ENCODE results near the gene MLPH.

Gene MLPH

GRCh38 chr2:237572021-237572741 lies 85.1 kb downstream of the MLPH start:
- peak; percentile 69 for DNase-seq

GRCh38 chr2:237572742-237573101 lies 85.7 kb downstream of the MLPH start:
- DNase-seq, result no peak

- DNase-seq, result no peak
Measured at GRCh38 chr2:237573721-237574415, 86.8 kb downstream of the MLPH start.

- DNase-seq, result no peak
Measured at GRCh38 chr2:237574467-237574866, 87.4 kb downstream of the MLPH start.

- DNase-seq, result no peak
Measured at GRCh38 chr2:237574894-237575868, 88.1 kb downstream of the MLPH start.

- no peak for DNase-seq
Measured at GRCh38 chr2:237575869-237576862, 89.1 kb downstream of the MLPH start.

- no peak for DNase-seq
Measured at GRCh38 chr2:237576974-237577373, 89.9 kb downstream of the MLPH start.

GRCh38 chr2:237577458-237577857 lies 90.4 kb downstream of the MLPH start:
- no peak for DNase-seq

- DNase-seq, result no peak
Measured at GRCh38 chr2:237577956-237578870, 91.2 kb downstream of the MLPH start.

GRCh38 chr2:237581326-237581725 lies 94.3 kb downstream of the MLPH start:
- DNase-seq, result no peak

GRCh38 chr2:237581751-237582746 lies 95.0 kb downstream of the MLPH start:
- peak; percentile 75 for DNase-seq

- DNase-seq, result no peak
Measured at GRCh38 chr2:237583385-237584295, 96.6 kb downstream of the MLPH start.

- no peak for DNase-seq
Measured at GRCh38 chr2:237585590-237586221, 98.7 kb downstream of the MLPH start.

GRCh38 chr2:237588044-237588696 lies 101.1 kb downstream of the MLPH start:
- no peak for DNase-seq

- no peak for DNase-seq
Measured at GRCh38 chr2:237590272-237591140, 103.5 kb downstream of the MLPH start, which contains the start of gene RAB17. Gene RAB17 (minus strand): TSS chr2:237590734. CDS start chr2:237586154, 4,580 bp downstream.

GRCh38 chr2:237591141-237591881 lies 104.3 kb downstream of the MLPH start:
- DNase-seq, result no peak

All from NCI-H1092 treated with DMSO at 0.1 percent for 48 hours (cell line).